HEK293 (cell line): ENCODE results near the gene ALOXE3.
A peak's percentile ranks its signal among the peaks of the same experiment; 100 is the strongest.

ENCODE experiments used
- BCL11B ChIP-seq: fragments of 450-650 bp; formaldehyde crosslinking; IDR thresholded peaks from 2 replicates; pipeline ENCODE4 v1.5.1; 2016; ENCODE audit warnings: low read depth, missing biosample characterization, missing genetic modification characterization
- CTCF ChIP-seq: fragments of 450-650 bp; formaldehyde crosslinking; IDR thresholded peaks from 2 replicates; pipeline ENCODE4 v1.5.1; 2016; ENCODE audit warnings: missing biosample characterization, missing genetic modification characterization
- PATZ1 ChIP-seq: fragments of 450-650 bp; formaldehyde crosslinking; IDR thresholded peaks from 2 replicates; pipeline ENCODE4 v1.5.1; 2016; ENCODE audit warnings: missing biosample characterization, missing genetic modification characterization
- YY1 ChIP-seq: fragments of 450-650 bp; formaldehyde crosslinking; IDR thresholded peaks from 2 replicates; pipeline ENCODE4 v1.5.1; 2018; ENCODE audit warnings: missing biosample characterization, missing genetic modification characterization
- ZBTB8A ChIP-seq: fragments of 450-650 bp; formaldehyde crosslinking; IDR thresholded peaks from 2 replicates; pipeline ENCODE4 v1.5.1; 2016; ENCODE audit warnings: missing biosample characterization, missing genetic modification characterization
- ZEB2 ChIP-seq: fragments of 450-650 bp; formaldehyde crosslinking; IDR thresholded peaks from 2 replicates; pipeline ENCODE4 v1.5.1; 2016; ENCODE audit warnings: missing biosample characterization, missing genetic modification characterization
- ZFP41 ChIP-seq: fragments of 450-650 bp; formaldehyde crosslinking; IDR thresholded peaks from 2 replicates; pipeline ENCODE4 v1.5.1; 2016; ENCODE audit warnings: missing biosample characterization, missing genetic modification characterization, borderline replicate concordance
- ZNF132 ChIP-seq: fragments of 450-650 bp; formaldehyde crosslinking; IDR thresholded peaks from 2 replicates; pipeline ENCODE4 v1.5.1; 2017; ENCODE audit warnings: missing biosample characterization, missing genetic modification characterization, borderline replicate concordance
- ZNF133 ChIP-seq: fragments of 450-650 bp; formaldehyde crosslinking; IDR thresholded peaks from 2 replicates; pipeline ENCODE4 v1.5.1; 2016; ENCODE audit warnings: missing biosample characterization, missing genetic modification characterization
- ZNF140 ChIP-seq: fragments of 450-650 bp; formaldehyde crosslinking; IDR thresholded peaks from 2 replicates; pipeline ENCODE4 v1.5.1; 2016; ENCODE audit warnings: missing biosample characterization, missing genetic modification characterization
- ZNF155 ChIP-seq: fragments of 450-650 bp; formaldehyde crosslinking; IDR thresholded peaks from 2 replicates; pipeline ENCODE4 v1.5.1; 2016; ENCODE audit warnings: missing biosample characterization, missing genetic modification characterization
- ZNF169 ChIP-seq: fragments of 450-650 bp; formaldehyde crosslinking; IDR thresholded peaks from 2 replicates; pipeline ENCODE4 v1.5.1; 2016; ENCODE audit warnings: missing biosample characterization, missing genetic modification characterization
- ZNF221 ChIP-seq: fragments of 450-650 bp; formaldehyde crosslinking; IDR thresholded peaks from 2 replicates; pipeline ENCODE4 v1.5.1; 2017; ENCODE audit warnings: missing biosample characterization, missing genetic modification characterization, borderline replicate concordance
- ZNF26 ChIP-seq: fragments of 450-650 bp; formaldehyde crosslinking; IDR thresholded peaks from 2 replicates; pipeline ENCODE4 v1.5.1; 2016; ENCODE audit warnings: missing biosample characterization, missing genetic modification characterization
- ZNF335 ChIP-seq: fragments of 450-650 bp; formaldehyde crosslinking; conservative IDR thresholded peaks from 2 replicates; pipeline ENCODE4 v1.5.1; 2016; ENCODE audit warnings: missing biosample characterization, missing genetic modification characterization
- ZNF362 ChIP-seq: fragments of 450-650 bp; formaldehyde crosslinking; IDR thresholded peaks from 2 replicates; pipeline ENCODE4 v1.5.1; 2016; ENCODE audit warnings: missing biosample characterization, missing genetic modification characterization
- ZNF398 ChIP-seq: fragments of 450-650 bp; formaldehyde crosslinking; IDR thresholded peaks from 2 replicates; pipeline ENCODE4 v1.5.1; 2017; ENCODE audit warnings: missing biosample characterization, missing genetic modification characterization
- ZNF514 ChIP-seq: fragments of 450-650 bp; formaldehyde crosslinking; IDR thresholded peaks from 2 replicates; pipeline ENCODE4 v1.5.1; 2016; ENCODE audit warnings: missing biosample characterization, missing genetic modification characterization
- ZNF548 ChIP-seq: fragments of 450-650 bp; formaldehyde crosslinking; IDR thresholded peaks from 2 replicates; pipeline ENCODE4 v1.5.1; 2016; ENCODE audit warnings: missing biosample characterization, missing genetic modification characterization
- ZNF555 ChIP-seq: fragments of 450-650 bp; formaldehyde crosslinking; conservative IDR thresholded peaks from 2 replicates; pipeline ENCODE4 v1.5.1; 2017; ENCODE audit warnings: missing biosample characterization, mild to moderate bottlenecking, missing genetic modification characterization, inconsistent platforms
- ZNF580 ChIP-seq: fragments of 450-650 bp; formaldehyde crosslinking; IDR thresholded peaks from 2 replicates; pipeline ENCODE4 v1.5.1; 2016; ENCODE audit warnings: missing biosample characterization, missing genetic modification characterization
- ZNF585B ChIP-seq: fragments of 450-650 bp; formaldehyde crosslinking; IDR thresholded peaks from 2 replicates; pipeline ENCODE4 v1.5.1; 2016; ENCODE audit warnings: missing biosample characterization, missing genetic modification characterization
- ZNF624 ChIP-seq: fragments of 450-650 bp; formaldehyde crosslinking; IDR thresholded peaks from 2 replicates; pipeline ENCODE4 v1.5.1; 2017; ENCODE audit warnings: missing biosample characterization, missing genetic modification characterization
- ZNF645 ChIP-seq: fragments of 450-650 bp; formaldehyde crosslinking; IDR thresholded peaks from 2 replicates; pipeline ENCODE4; 2016; ENCODE audit warnings: missing biosample characterization, missing genetic modification characterization
- ZNF654 ChIP-seq: fragments of 450-650 bp; formaldehyde crosslinking; IDR thresholded peaks from 2 replicates; pipeline ENCODE4 v1.5.1; 2016; ENCODE audit warnings: low read depth, missing biosample characterization, missing genetic modification characterization
- ZNF785 ChIP-seq: fragments of 450-650 bp; formaldehyde crosslinking; IDR thresholded peaks from 2 replicates; pipeline ENCODE4 v1.5.1; 2016; ENCODE audit warnings: missing biosample characterization, missing genetic modification characterization
- ZSCAN18 ChIP-seq: fragments of 450-650 bp; formaldehyde crosslinking; IDR thresholded peaks from 2 replicates; pipeline ENCODE4 v1.5.1; 2016; ENCODE audit warnings: missing biosample characterization, missing genetic modification characterization
- ZSCAN5A ChIP-seq: fragments of 450-650 bp; formaldehyde crosslinking; IDR thresholded peaks from 2 replicates; pipeline ENCODE4 v1.5.1; 2016; ENCODE audit warnings: missing biosample characterization, missing genetic modification characterization

The ALOXE3 gene

GRCh38 chr17:8151120-8151640 is 32.9 kb upstream of the ALOXE3 start (continued):
- TF ChIP-seq ZNF221 (tag by site-specific recombination) (no peak), PATZ1 (tag by site-specific recombination) (peak; percentile 92), ZNF169 (tag by site-specific recombination) (no peak), ZNF133 (tag by site-specific recombination) (no peak), ZNF645 (no peak), ZNF785 (tag by site-specific recombination) (no peak), ZNF585B (no peak), ZNF362 (tag by site-specific recombination) (no peak), ZNF555 (no peak), ZNF654 (tag by site-specific recombination) (no peak), ZNF132 (tag by site-specific recombination) (no peak), ZBTB8A (tag by site-specific recombination) (no peak), ZNF398 (peak; percentile 94), BCL11B (tag by site-specific recombination) (no peak), ZNF624 (tag by site-specific recombination) (no peak), ZNF514 (tag by site-specific recombination) (no peak), ZNF26 (tag by site-specific recombination) (no peak), ZNF335 (tag by site-specific recombination) (peak; percentile 85), ZEB2 (tag by site-specific recombination) (0 out of 2 replicates have a peak, but pooled peaks have one; percentile 26), ZNF580 (tag by site-specific recombination) (no peak), ZFP41 (no peak), YY1 (no peak), ZSCAN18 (tag by site-specific recombination) (no peak), ZNF140 (no peak), ZSCAN5A (tag by site-specific recombination) (no peak), ZNF548 (tag by site-specific recombination) (no peak), CTCF (tag by site-specific recombination) (no peak), ZNF155 (tag by site-specific recombination) (no peak)
